Liver (tissue), 9 donors: ENCODE data around the gene SYT14. TPM values are rescaled to one million over a fixed set of nuclear protein-coding genes. Genes with fewer than 3 reads are reported as not detected.

Experiments used
- DNase-seq: peaks from one replicate; pipeline ENCODE4 v3.0.0-alpha.2; 2017; ENCODE audit warnings: low spot score
- H3K27ac ChIP-seq, 2 donors: one replicate each; pipeline ENCODE4 v1.7.0; 2013; ENCODE audit warnings: inconsistent platforms in 2 of 2, low read length in 2 of 2, control low read depth in 1 of 2, low read depth in 1 of 2, mild to moderate bottlenecking in 1 of 2
- H3K27me3 ChIP-seq, 4 donors: one replicate each; pipeline versions ENCODE4 v1.6.1 to v1.7.0; 2013; ENCODE audit warnings: low read length in 3 of 4, inconsistent platforms in 1 of 4, mild to moderate bottlenecking in 1 of 4, moderate library complexity in 1 of 4; ENCODE audit not compliant: control insufficient read depth in 4 of 4, insufficient read depth in 4 of 4
- H3K36me3 ChIP-seq, 4 donors: one replicate each; pipeline versions ENCODE4 v1.6.1 to v1.7.0; 2013; ENCODE audit warnings: low read length in 3 of 4, mild to moderate bottlenecking in 3 of 4, low read depth in 1 of 4, moderate library complexity in 1 of 4; ENCODE audit not compliant: control insufficient read depth in 4 of 4, insufficient read depth in 3 of 4
- H3K4me1 ChIP-seq, 4 donors: one replicate each; pipeline versions ENCODE4 v1.6.1 to v1.7.0; 2013; ENCODE audit warnings: low read length in 3 of 4, mild to moderate bottlenecking in 3 of 4, moderate library complexity in 1 of 4; ENCODE audit not compliant: control insufficient read depth in 4 of 4, insufficient read depth in 4 of 4
- H3K4me3 ChIP-seq, 3 donors: one replicate each; pipeline versions ENCODE4 v1.6.1 to v1.7.0; 2013; ENCODE audit warnings: low read length in 3 of 3, control low read depth in 1 of 3, low read depth in 1 of 3, mild to moderate bottlenecking in 1 of 3
- H3K9ac ChIP-seq, 2 donors: one replicate each; pipeline ENCODE4 v1.7.0; 2013; ENCODE audit warnings: low read length in 2 of 2, mild to moderate bottlenecking in 2 of 2, moderate library complexity in 2 of 2, control low read depth in 1 of 2, low read depth in 1 of 2
- H3K9me3 ChIP-seq, 4 donors: one replicate each; pipeline versions ENCODE4 v1.6.1 to v1.7.0; 2013; ENCODE audit warnings: low read length in 3 of 4; ENCODE audit not compliant: control insufficient read depth in 4 of 4
- ATF3 ChIP-seq: IDR thresholded peaks from 2 replicates; pipeline ENCODE4 v1.6.1; 2016; ENCODE audit warnings: antibody characterized with exemption
- CTCF ChIP-seq: fragments of 150-350 bp; IDR thresholded peaks from 2 replicates; pipeline ENCODE4 v1.5.1; 2017; ENCODE audit warnings: improper control_type of control experiment, low read depth, low read length; ENCODE audit not compliant: missing input control
- EGR1 ChIP-seq, 2 donors: IDR thresholded peaks; 2 replicates each; pipeline ENCODE4 v1.6.1; 2016 to 2018; ENCODE audit warnings: antibody characterized with exemption in 2 of 2, low read depth in 2 of 2
- FOXA1 ChIP-seq: IDR thresholded peaks from 2 replicates; pipeline ENCODE4 v1.6.1; 2016; ENCODE audit warnings: antibody characterized with exemption
- FOXA2 ChIP-seq: IDR thresholded peaks from 2 replicates; pipeline ENCODE4 v1.6.1; 2016; ENCODE audit warnings: antibody characterized with exemption
- GABPA ChIP-seq, 2 donors: IDR thresholded peaks in 1 of 2; conservative IDR thresholded peaks in 1 of 2; 2 replicates each; pipeline ENCODE4 v1.6.1; 2016; ENCODE audit warnings: antibody characterized with exemption in 2 of 2, mild to moderate bottlenecking in 1 of 2, moderate library complexity in 1 of 2
- HNF4A ChIP-seq, 2 donors: conservative IDR thresholded peaks; 2 replicates each; pipeline ENCODE4 v1.6.1; 2016; ENCODE audit warnings: antibody characterized with exemption in 2 of 2, mild to moderate bottlenecking in 2 of 2
- HNF4G ChIP-seq: IDR thresholded peaks from 2 replicates; pipeline ENCODE4 v1.6.1; 2016; ENCODE audit warnings: antibody characterized with exemption
- JUND ChIP-seq, 2 donors: IDR thresholded peaks; 2 replicates each; pipeline ENCODE4 v1.6.1; 2016; ENCODE audit warnings: antibody characterized with exemption in 2 of 2
- MAX ChIP-seq: IDR thresholded peaks from 2 replicates; pipeline ENCODE4 v1.6.1; 2016; ENCODE audit warnings: antibody characterized with exemption
- NR2F2 ChIP-seq: IDR thresholded peaks from 2 replicates; pipeline ENCODE4 v1.6.1; 2016; ENCODE audit warnings: antibody characterized with exemption
- RAD21 ChIP-seq, 2 donors: IDR thresholded peaks; 2 replicates each; pipeline ENCODE4 v1.6.1; 2016; ENCODE audit warnings: antibody characterized with exemption in 2 of 2, mild to moderate bottlenecking in 2 of 2
- REST ChIP-seq: IDR thresholded peaks from 2 replicates; pipeline ENCODE4 v1.6.1; 2016; ENCODE audit warnings: antibody characterized with exemption, mild to moderate bottlenecking
- RXRA ChIP-seq, 2 donors: IDR thresholded peaks; 2 replicates each; pipeline ENCODE4 v1.6.1; 2017 to 2018; ENCODE audit warnings: antibody characterized with exemption in 2 of 2, mild to moderate bottlenecking in 1 of 2
- SP1 ChIP-seq: IDR thresholded peaks from 2 replicates; pipeline ENCODE4 v1.6.1; 2018; ENCODE audit warnings: antibody characterized with exemption, mild to moderate bottlenecking
- TAF1 ChIP-seq: conservative IDR thresholded peaks from 2 replicates; pipeline ENCODE4 v1.6.1; 2016; ENCODE audit warnings: antibody characterized with exemption, mild to moderate bottlenecking
- YY1 ChIP-seq: IDR thresholded peaks from 2 replicates; pipeline ENCODE4 v1.6.1; 2016; ENCODE audit warnings: antibody characterized with exemption, mild to moderate bottlenecking
- WGBS: extraction: QIAGEN DNeasy Blood & Tissue Kit; methylation state at CpG from one replicate; pipeline ENCODE4 v1.1.7; 2013; 5-methylcytosine and 5-hydroxymethylcytosine counted together
- polyA plus RNA-seq, 2 donors: library from polyadenylated mRNA; stranded (reverse) in 1 of 2; unstranded in 1 of 2; fragments of 200-250 nt in 1 of 2; fragments of >200 nt in 1 of 2; fragmentation: Nextera tagmentation in 1 of 2; extraction: Ambion mirVana in 1 of 2; gene quantifications; one replicate each; pipeline versions ENCODE4 v1.2.1 to v1.2.3, GENCODE V29; 2013 to 2015
- total RNA-seq, 2 donors: library from RNA; depleted of rRNA; stranded (reverse); fragments of >200 nt; gene quantifications; one replicate each; pipeline ENCODE4 v1.2.3, GENCODE V29; 2014
- donor health status: healthy.
- donor health status: healthy.
- donor health status: healthy.
- donor health status: healthy.
- donor health status: healthy.

Gene SYT14
- total and polyA plus RNA-seq, 4 donors: not detected

GRCh38 chr1:210010161-210010560 lies 72.1 kb downstream of the SYT14 start (continued):
- TF ChIP-seq REST: no peak
- TF ChIP-seq TAF1: no peak

GRCh38 chr1:210021145-210021860 lies 83.3 kb downstream of the SYT14 start:
- Histone ChIP-seq H3K27ac (no peak overlapping the region), H3K36me3 (no peaks in the 10 kb centered on the region), H3K27me3 (peaks cover 0 to 6% (median 0%) of the 10 kb centered on the region in 4 donors), H3K4me3 (no peak overlapping the region), H3K9ac (no peak overlapping the region), H3K9me3 (no peaks in the 10 kb centered on the region), H3K4me1 (no peaks in the 10 kb centered on the region)
- TF ChIP-seq RAD21 (IDR thresholded peaks at IDR 0.05) (no peak), NR2F2 (no peak), HNF4A (conservative IDR thresholded peaks at IDR 0.05) (no peak), FOXA1 (no peak), ATF3 (no peak), JUND (IDR thresholded peaks at IDR 0.05) (no peak), FOXA2 (no peak), SP1 (no peak), MAX (no peak), YY1 (no peak)
- WGBS: 85% methylated on average over 4 of the region's 4 CpGs
- no peak for DNase-seq

GRCh38 chr1:210022044-210022443 lies 84.0 kb downstream of the SYT14 start:
- Histone ChIP-seq H3K27me3 (peaks cover 0 to 6% (median 0%) of the 10 kb centered on the region in 4 donors), H3K27ac (no peak overlapping the region), H3K9me3 (no peaks in the 10 kb centered on the region), H3K36me3 (no peaks in the 10 kb centered on the region), H3K9ac (no peak overlapping the region), H3K4me3 (no peak overlapping the region), H3K4me1 (no peaks in the 10 kb centered on the region)
- no peak for DNase-seq
- TF ChIP-seq REST (no peak), NR2F2 (no peak), EGR1 (IDR thresholded peaks at IDR 0.05; ENCODE audit: low read depth in 2 of 2) (no peak), HNF4G (no peak), RAD21 (IDR thresholded peaks at IDR 0.05) (no peak), GABPA (IDR thresholded peaks at IDR 0.05 in 1 of 2, conservative IDR thresholded peaks at IDR 0.05 in 1 of 2) (no peak), TAF1 (no peak), JUND (IDR thresholded peaks at IDR 0.05) (no peak), SP1 (no peak), FOXA2 (no peak), YY1 (no peak), CTCF (no peak), HNF4A (conservative IDR thresholded peaks at IDR 0.05) (no peak), FOXA1 (no peak), ATF3 (no peak), MAX (no peak), RXRA (IDR thresholded peaks at IDR 0.05) (no peak)
